Pons (tissue), 1 donor: Measurements from ENCODE around the gene KCNIP1.
"Not testable (repeated sequence)": the region's sequence is repeated elsewhere in the genome, so short reads cannot be mapped to it uniquely, and the experiment has no call there.

Experiments used
- DNase-seq: peaks from one replicate; pipeline ENCODE4 v3.0.0-alpha.2; 2016; ENCODE audit warnings: low spot score

Gene KCNIP1

GRCh38 chr5:170537451-170538095 is 33.8 kb downstream of the KCNIP1 start:
- DNase-seq, result peak; percentile 78

GRCh38 chr5:170538096-170538465 is 34.3 kb downstream of the KCNIP1 start:
- no peak for DNase-seq

DNA sequence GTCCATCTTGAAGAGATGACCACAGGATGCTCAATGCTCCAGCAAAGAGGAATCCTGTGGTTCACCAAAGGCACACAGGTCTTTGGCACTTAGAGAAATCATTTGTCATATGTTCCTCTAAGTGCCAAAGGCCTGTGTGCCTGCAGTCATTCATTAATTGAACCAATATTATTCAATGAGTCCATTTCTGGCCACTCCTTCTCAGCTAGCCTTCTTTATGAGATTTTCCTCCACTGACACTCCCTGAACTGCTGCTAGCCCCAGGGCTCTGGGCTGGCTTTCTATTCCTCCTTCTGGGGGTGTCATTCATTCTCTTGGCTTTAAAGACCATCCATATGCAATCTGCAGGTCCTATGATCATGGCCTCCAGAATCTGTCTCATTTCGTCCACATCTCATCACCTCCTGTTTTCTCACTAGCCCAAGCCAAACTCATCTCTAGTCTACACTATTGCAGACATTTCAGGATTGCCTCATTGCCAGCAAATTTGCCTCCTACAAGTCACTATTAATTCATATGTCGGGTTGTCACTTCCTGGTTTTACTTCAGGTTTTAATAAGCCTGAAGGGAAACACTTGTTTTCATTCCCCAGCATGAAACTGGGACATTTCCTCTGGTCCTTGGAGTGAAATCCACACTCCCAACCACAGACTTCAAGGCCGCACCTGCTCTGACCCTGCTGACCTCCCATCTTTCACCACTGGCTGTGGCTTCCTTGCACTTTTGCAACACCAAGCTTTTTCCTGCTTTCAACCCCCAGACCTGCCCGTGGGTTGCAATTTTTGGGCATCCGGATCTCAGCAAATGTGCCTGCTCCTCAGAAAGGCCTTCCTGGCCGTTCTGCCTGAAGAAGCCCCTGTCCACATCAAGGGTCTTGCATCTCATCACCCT is 35.1 kb downstream of the KCNIP1 start:
- DNase-seq, result no peak

- no peak for DNase-seq
Measured at GRCh38 chr5:170540271-170540670, 36.5 kb downstream of the KCNIP1 start.

- DNase-seq, result no peak
Measured at GRCh38 chr5:170541146-170541769, 37.4 kb downstream of the KCNIP1 start.

- no peak for DNase-seq
Measured at GRCh38 chr5:170542691-170543293, 39.0 kb downstream of the KCNIP1 start.

- DNase-seq, result no peak
Measured at GRCh38 chr5:170545313-170545712, 41.5 kb downstream of the KCNIP1 start.

DNA sequence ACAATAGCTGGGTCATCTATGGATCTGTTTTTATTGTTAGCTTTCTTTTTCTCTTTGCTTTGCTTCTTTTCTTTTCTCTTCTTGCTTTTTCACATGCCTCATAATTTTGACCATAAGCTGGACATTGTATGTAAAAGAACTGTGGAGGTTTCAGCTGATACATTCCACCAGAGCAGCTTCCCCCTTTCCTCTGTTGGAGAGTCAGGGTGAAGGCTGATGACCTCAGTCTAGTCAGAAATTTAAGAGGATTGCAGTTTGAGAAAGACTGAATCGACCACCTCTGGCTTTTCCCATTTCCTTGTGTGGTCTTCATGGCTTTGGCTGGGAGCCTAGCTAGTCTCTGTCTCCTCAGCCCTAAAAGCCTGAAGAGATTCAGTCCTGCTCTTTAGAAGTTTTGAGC is 42.0 kb downstream of the KCNIP1 start:
- DNase-seq, result no peak

- no peak for DNase-seq
Measured at GRCh38 chr5:170546282-170546681, 42.5 kb downstream of the KCNIP1 start.

DNA sequence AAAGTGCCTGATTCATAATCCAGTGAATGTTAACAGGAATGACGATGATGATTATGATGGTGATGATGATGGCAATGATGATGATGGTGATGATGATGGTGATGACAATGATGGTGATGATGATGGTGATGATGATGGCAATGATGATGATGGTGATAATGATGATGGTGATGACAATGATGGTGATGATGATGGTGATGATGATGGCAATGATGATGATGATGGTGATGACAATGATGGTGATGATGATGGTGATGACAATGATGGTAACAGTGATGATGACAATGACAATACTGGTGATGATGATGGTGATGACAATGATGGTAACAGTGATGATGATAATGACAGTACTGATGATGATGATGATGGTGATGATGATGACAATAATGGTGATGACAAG is 46.6 kb downstream of the KCNIP1 start:
- not testable (repeated sequence) for DNase-seq

DNA sequence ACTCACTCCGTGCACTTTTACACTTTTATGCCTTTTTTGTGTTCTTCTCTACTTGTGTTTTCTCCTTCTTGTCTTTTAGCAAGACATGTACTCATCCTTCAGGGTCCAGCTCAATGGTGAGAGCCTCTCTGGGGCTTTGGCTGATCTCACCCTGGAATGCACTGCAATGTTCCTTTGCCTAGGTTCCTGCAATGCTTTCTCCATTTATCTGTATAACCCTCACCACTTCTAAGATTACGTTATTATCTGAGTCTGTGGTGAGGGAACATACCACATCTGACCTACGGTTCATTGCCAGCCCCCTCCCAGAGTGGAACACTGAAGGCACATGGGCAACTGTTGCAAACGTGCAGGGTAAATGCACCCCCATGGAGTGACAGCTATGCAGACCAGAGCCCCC is 47.3 kb downstream of the KCNIP1 start:
- DNase-seq, result no peak

- no peak for DNase-seq
Measured at GRCh38 chr5:170551622-170552021, 47.8 kb downstream of the KCNIP1 start.

GRCh38 chr5:170552621-170553115 is 48.8 kb downstream of the KCNIP1 start:
- peak; percentile 71 for DNase-seq

- no peak for DNase-seq
Measured at GRCh38 chr5:170553218-170553617, 49.4 kb downstream of the KCNIP1 start.

GRCh38 chr5:170554521-170555267 is 50.9 kb downstream of the KCNIP1 start:
- no peak for DNase-seq

DNA sequence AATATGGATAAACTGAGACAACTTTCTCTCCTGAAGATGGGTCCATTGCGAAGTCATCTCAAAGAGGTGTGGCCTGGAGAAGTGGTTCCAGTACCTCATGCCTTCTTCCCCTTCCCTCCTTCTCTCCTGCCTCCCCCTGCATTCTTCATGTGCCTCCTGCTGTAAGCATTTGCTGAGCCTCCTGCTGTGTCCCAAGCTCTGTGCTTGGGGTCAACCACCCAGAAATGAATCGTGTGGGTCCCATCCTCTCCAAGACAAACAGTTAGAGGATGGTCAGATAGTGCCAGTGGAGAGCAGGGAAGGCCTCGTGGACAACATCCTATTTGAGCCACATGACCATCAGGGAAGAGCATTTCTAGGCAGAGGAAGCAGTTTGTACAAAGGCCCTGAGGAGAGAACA is 53.5 kb downstream of the KCNIP1 start:
- DNase-seq, result no peak

GRCh38 chr5:170559296-170559695 is 55.5 kb downstream of the KCNIP1 start:
- DNase-seq, result no peak

GRCh38 chr5:170560938-170561337 is 57.1 kb downstream of the KCNIP1 start:
- DNase-seq, result no peak

- DNase-seq, result peak; percentile 22
Measured at GRCh38 chr5:170562166-170562874, 58.5 kb downstream of the KCNIP1 start.

GRCh38 chr5:170562875-170563228 is 59.0 kb downstream of the KCNIP1 start:
- DNase-seq, result no peak
